ENCODE results near the gene ABCC11. TPM values are rescaled to one million over a fixed set of nuclear protein-coding genes. Genes with fewer than 3 reads are reported as not detected.

The ABCC11 gene
- total RNA-seq, 2 donors from 2014 or later: 1.5 TPM

- Histone ChIP-seq H3K27ac (no peak overlapping the region), H3K4me1 (replicated peaks) (no peaks in the 10 kb centered on the region), H3K9me3 (no peaks in the 10 kb centered on the region), H3K27me3 (replicated peaks; ENCODE audit: insufficient read depth) (no peaks in the 10 kb centered on the region), H3K36me3 (no peaks in the 10 kb centered on the region), H3K4me3 (no peak overlapping the region)
- 79% methylated on average over 2 of the region's 2 CpGs for WGBS
- DNase-seq (ENCODE audit: low spot score): no peak
- intact Hi-C loops (cut with DNase I): no loop called here
- TF ChIP-seq, protein P1, sequence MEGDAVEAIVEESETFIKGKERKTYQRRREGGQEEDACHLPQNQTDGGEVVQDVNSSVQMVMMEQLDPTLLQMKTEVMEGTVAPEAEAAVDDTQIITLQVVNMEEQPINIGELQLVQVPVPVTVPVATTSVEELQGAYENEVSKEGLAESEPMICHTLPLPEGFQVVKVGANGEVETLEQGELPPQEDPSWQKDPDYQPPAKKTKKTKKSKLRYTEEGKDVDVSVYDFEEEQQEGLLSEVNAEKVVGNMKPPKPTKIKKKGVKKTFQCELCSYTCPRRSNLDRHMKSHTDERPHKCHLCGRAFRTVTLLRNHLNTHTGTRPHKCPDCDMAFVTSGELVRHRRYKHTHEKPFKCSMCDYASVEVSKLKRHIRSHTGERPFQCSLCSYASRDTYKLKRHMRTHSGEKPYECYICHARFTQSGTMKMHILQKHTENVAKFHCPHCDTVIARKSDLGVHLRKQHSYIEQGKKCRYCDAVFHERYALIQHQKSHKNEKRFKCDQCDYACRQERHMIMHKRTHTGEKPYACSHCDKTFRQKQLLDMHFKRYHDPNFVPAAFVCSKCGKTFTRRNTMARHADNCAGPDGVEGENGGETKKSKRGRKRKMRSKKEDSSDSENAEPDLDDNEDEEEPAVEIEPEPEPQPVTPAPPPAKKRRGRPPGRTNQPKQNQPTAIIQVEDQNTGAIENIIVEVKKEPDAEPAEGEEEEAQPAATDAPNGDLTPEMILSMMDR (IDR thresholded peaks at IDR 0.05): no peak
- TF ChIP-seq POLR2A (IDR thresholded peaks at IDR 0.05): no peak
- no peak for TF ChIP-seq POLR2AphosphoS5 (IDR thresholded peaks at IDR 0.05)
Measured at GRCh38 chr16:48128769-48129168, 118.6 kb downstream of the ABCC11 start.

GRCh38 chr16:48126801-48127644, 120.3 kb downstream of the ABCC11 start:
- intact Hi-C loops (cut with DNase I): no loop called here
- Histone ChIP-seq H3K36me3 (no peaks in the 10 kb centered on the region), H3K27me3 (replicated peaks; ENCODE audit: insufficient read depth) (no peaks in the 10 kb centered on the region), H3K4me1 (replicated peaks) (no peaks in the 10 kb centered on the region), H3K9me3 (no peaks in the 10 kb centered on the region), H3K4me3 (no peak overlapping the region), H3K27ac (no peak overlapping the region)
- TF ChIP-seq, protein P1 (IDR thresholded peaks at IDR 0.05): no peak
- TF ChIP-seq POLR2AphosphoS5 (IDR thresholded peaks at IDR 0.05): peak; percentile 20
- 49% methylated on average over 13 of the region's 13 CpGs for WGBS
- peak; percentile 15 for DNase-seq (ENCODE audit: low spot score)

DNA sequence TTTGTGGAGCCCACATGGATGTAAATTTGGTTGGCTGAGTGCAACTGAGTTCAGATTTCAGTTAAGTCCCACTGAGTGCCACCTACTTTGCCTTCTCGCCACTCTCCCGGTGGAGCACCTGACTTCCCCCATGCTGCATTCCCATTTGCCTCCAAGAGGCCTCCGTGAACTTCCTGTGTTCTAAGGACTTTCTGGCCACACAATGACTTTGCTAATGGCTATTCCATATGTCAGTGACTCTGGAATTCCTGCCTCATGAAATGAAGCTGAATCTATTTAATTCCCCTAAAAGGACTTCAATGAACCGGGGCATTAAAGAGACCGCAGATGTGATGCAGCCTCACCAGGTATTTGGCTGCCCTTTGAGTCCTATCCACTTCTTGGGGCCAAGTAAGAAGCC, 121.5 kb downstream of the ABCC11 start:
- H3K27me3 ChIP-seq (replicated peaks; ENCODE audit: insufficient read depth): no peaks in the 10 kb centered on the region
- WGBS: 94% methylated on average over 5 of the region's 5 CpGs
- H3K36me3 ChIP-seq: no peaks in the 10 kb centered on the region
- no peak overlapping the region for H3K27ac ChIP-seq
- TF ChIP-seq, protein P1 (IDR thresholded peaks at IDR 0.05): no peak
- TF ChIP-seq POLR2AphosphoS5 (IDR thresholded peaks at IDR 0.05): no peak
- no peak for TF ChIP-seq POLR2A (IDR thresholded peaks at IDR 0.05)
- no peak overlapping the region for H3K4me3 ChIP-seq
- no peaks in the 10 kb centered on the region for H3K4me1 ChIP-seq (replicated peaks)
- intact Hi-C loops (cut with DNase I): no loop called here
- no peak for DNase-seq (ENCODE audit: low spot score)
- H3K9me3 ChIP-seq: no peaks in the 10 kb centered on the region

DNA sequence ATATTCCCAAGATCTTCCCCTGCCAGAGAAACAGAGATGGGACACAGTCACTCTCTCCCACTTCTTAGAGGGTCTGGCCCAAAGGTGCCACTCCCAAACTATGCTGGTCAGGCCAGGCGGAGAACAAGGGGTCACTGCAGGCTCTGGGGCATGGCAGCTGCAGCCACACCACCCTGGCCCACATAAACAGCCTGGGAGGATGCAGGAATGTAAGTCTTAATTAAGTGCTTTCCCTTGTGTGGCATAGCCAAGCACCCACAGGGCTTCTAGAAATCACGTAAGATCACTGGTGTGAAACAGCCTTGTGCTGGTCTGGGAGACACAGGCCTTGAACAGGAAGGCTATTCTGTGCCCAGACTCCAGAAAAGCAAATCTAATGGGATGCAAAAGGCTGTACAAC, 123.1 kb downstream of the ABCC11 start:
- no peaks in the 10 kb centered on the region for H3K27me3 ChIP-seq (replicated peaks; ENCODE audit: insufficient read depth)
- DNase-seq (ENCODE audit: low spot score): no peak
- intact Hi-C loops (cut with DNase I): no loop called here
- TF ChIP-seq POLR2A (IDR thresholded peaks at IDR 0.05) (no peak), POLR2AphosphoS5 (IDR thresholded peaks at IDR 0.05) (no peak)
- TF ChIP-seq, protein P1 (IDR thresholded peaks at IDR 0.05): no peak
- no peak overlapping the region for H3K27ac ChIP-seq
- WGBS: 91% methylated on average over 2 of the region's 2 CpGs
- no peak overlapping the region for H3K4me3 ChIP-seq
- no peaks in the 10 kb centered on the region for H3K9me3 ChIP-seq
- no peaks in the 10 kb centered on the region for H3K36me3 ChIP-seq
- H3K4me1 ChIP-seq (replicated peaks): no peaks in the 10 kb centered on the region

Measured in prostate gland (tissue), 2 donors.